Erythroblast (primary cell): ENCODE measurements around the gene CHST10.
A peak's percentile ranks its signal among the peaks of the same experiment; 100 is the strongest.
"Not testable (repeated sequence)": the region's sequence is repeated elsewhere in the genome, so short reads cannot be mapped to it uniquely, and the experiment has no call there.

Experiments
- DNase-seq, 2 experiments: peaks; one replicate each; lab custom pipeline; 2025; lab: John Stamatoyannopoulos, UW
- GATA1 ChIP-seq: IDR thresholded peaks from 2 replicates; pipeline ENCODE4 v1.6.1; 2011; ENCODE audit warnings: low read depth, mild to moderate bottlenecking, control low read depth, low read length, moderate library complexity
- POLR2A ChIP-seq: IDR thresholded peaks from 2 replicates; pipeline ENCODE4 v1.6.1; 2011; ENCODE audit warnings: mild to moderate bottlenecking, low read length

Gene CHST10

DNA sequence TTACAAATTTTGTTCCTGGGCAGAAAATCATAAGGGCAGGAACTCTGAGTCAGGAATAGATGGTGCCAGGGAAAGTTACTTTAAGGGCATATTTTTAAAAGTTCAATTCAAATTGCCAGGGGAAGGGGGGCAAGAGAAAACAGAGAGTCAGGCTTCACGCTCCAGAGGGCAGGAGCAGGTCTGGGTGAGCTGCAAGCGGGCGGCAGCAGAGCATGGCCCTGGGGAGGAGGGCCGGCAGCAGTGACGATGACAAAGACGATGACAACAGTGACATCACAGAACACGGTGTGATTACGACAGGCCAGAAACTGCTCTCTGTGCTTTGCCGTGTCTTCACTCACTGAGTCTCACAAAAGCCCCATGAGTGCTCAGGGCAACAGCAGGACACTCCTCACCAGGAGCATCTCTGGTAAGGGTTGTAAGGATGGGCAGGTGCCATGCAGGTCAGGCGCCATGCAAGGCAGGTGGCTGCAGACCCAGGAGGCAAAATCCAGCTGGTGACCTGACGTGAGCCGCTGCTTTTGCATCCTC is 23.3 kb downstream of the CHST10 start:
- no peak for DNase-seq
- no peak for TF ChIP-seq POLR2A
- no peak for TF ChIP-seq GATA1

DNA sequence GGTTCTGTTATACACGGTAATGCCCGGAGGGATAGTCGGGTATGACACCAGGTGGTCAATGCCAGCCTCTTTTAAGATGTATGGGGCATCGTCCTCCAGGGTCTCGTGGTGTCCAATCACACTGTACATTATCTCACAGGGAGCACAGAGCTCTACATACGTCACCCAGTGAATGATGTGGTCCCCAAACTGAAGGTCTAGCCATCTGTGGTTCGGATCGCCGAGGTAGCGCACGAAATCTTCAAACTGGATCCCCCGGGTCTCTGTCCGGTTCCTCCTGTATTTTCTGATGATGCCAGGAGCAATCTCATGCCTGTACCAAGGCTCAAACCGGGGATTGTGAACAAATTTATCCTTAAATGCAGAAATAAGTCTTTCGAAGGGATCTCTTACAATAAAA is 24.1 kb downstream of the CHST10 start:
- no peak for DNase-seq
- TF ChIP-seq GATA1 (no peak), POLR2A (no peak)

DNA sequence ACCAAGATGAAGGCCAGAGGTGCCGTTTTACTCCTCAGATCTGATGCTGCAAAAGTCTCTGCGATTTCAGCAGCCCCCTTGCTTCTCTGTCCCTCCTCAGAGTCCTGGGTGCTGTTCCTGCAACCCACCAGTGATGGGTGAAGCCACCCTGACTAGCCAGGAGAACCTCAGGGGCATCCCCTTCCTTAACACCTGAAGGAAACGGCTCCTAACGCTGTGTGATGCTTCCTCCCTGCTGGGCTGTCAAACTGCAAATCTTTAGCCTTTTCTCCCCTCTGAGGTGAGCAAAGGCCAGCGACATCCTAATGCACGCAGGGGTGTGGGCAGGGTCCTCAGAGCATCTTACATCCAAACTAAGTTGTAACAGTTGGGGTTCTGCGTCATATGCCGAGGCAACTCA is 24.8 kb downstream of the CHST10 start:
- DNase-seq: no peak
- no peak for TF ChIP-seq GATA1
- TF ChIP-seq POLR2A: no peak

DNA sequence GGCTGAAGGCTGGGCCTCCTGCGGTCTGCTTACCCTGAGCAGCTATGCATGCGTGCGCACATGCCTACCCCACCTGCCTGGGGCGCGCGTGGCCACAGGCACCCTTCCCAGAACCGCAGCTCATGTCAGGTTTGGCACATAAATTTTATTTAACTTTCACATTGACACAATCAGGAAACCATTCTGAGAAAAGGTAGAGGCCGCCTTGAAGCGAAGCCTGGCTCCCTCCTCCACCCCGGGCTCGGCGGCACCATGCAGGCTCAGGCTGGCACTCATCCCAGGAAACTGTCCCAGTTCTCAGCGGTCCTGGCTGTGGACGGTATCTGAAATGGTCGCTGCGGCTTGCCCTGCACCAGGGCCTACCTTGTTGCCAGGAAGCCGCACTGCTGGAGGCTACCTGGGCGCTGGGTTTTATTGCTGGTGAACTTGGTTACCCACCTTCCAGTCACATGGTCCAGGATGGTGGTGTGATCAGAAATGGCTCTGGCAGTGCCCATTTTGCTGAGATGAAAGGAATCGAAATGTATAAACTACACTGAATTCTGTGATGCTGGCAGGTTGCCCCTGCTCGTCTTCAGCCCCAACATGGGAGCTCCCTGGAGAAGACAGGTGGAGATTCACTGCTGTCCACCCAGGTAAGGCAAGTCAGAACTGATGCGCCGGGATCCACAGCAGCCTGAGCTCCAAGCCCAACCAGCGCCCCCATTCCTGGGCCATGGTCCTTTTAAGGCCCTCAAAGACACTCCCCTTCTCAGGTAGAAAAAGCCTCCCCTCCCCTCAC is 25.5 kb downstream of the CHST10 start:
- no peak for TF ChIP-seq POLR2A
- no peak for TF ChIP-seq GATA1
- no peak for DNase-seq

DNA sequence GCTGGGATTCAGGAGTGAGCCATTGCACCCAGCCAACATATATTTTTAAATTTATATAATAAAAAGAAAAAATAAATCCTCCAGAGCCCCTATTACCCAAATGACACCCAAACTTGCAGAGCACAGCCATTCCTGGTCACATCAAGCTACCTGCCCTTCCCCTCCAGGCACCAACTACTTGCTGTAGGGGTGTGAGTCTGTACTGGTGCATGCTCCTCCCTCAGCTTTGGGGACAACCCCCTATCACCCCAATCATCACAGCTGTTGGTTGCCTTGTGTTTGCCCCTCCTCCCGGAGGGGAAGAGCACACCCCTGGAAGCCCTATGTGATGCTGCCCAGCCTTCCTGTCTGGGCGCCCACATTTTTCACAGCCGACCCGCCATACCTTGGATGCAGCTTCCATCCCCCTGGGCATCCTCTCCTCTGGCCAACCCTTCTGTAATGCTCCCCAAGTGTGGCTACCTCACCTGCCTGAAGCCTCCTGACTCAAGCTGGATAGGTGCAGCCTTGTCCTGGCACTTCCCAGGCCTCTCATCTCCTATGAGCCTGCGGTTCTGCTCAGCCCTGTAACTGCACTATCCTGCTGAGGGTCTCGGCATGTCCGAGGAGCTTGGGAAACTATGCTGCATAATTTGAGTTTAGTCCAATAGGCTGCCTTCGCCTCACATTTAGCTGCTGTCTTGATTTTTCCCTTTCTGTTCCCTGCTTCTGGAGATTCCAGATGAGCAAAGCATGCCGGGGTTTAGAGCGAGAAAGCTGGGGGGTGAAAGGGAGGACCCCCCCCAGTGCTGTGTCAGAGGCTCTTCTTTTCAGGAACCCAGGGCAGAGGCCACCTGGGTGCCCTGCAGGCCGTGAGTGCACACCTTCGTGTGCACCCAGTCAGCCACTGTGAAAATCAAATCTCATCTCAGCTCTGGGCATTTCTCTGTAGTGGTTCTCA is 27.2 kb downstream of the CHST10 start:
- no peak for DNase-seq
- TF ChIP-seq GATA1 (no peak), POLR2A (no peak)

DNA sequence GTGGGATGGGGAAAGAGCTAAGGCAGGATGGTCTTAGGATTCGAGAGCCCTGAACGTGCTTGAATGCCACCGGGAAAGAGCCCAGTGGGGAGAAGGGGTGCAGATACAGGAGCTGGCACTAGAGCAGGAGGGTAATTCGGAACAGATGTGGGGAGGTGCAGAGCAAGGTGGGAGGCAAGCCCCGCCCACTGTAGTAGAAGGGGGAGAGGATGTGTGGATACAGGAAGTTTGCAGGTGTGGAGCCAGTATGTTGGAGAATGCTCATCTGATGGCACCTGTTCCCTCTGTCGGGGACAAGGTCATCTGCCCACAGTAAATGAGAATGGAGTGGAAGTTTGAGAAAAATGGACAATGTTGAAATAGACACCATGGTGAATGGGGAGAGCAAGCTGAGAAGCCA is 28.8 kb downstream of the CHST10 start:
- DNase-seq: no peak
- TF ChIP-seq GATA1 (no peak), POLR2A (no peak)

GRCh38 chr2:100383954-100384353 is 33.5 kb downstream of the CHST10 start:
- TF ChIP-seq POLR2A: no peak
- no peak for TF ChIP-seq GATA1
- DNase-seq: no peak

DNA sequence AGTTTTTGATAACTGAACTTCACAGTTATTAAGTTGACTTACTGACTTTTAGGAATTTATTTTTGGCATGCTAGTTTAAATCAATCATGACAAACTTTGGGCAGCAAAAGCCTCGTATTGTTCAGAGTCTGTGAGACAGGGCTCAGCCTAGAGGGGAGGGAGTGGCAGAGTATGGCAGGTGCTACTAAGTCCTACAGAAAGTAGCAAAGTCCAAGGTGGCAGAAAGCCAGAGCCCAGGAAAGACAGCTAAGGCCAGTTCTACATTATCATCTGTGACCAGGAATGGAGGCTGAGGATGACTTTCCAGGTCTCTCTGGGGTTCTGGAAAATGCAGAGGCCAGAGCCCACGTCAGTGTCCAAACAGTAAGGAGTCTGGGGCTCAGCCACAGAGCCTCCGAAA is 34.2 kb downstream of the CHST10 start:
- DNase-seq: no peak
- no peak for TF ChIP-seq GATA1
- no peak for TF ChIP-seq POLR2A

- TF ChIP-seq POLR2A: no peak
- TF ChIP-seq GATA1: no peak
- DNase-seq: peak; percentile 72 to 89
Observed at GRCh38 chr2:100381240-100381639, 36.2 kb downstream of the CHST10 start.

GRCh38 chr2:100380681-100381080 is 36.8 kb downstream of the CHST10 start:
- TF ChIP-seq POLR2A: no peak
- TF ChIP-seq GATA1: no peak
- DNase-seq: no peak

DNA sequence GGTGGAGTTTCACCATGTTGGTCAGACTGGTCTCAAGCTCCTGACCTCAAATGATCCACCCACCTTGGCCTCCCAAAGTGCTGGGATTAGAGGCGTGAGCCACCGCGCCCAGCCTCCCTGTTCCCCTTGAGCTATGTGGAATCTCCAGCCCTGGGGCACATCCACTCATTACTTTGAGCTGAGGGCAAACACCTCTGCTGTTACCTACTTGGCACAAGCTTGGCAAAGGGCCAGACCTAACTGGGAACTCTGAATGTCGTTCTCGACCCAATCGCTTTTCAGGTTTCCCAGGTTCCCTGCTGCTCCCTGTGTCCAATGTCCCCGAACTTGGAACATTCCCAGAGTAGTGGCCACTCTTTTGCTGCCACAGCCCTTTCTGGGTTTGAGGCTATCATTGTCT is 40.6 kb downstream of the CHST10 start:
- no peak for TF ChIP-seq POLR2A
- TF ChIP-seq GATA1: no peak
- no peak for DNase-seq

- no peak for DNase-seq
- no peak for TF ChIP-seq POLR2A
- TF ChIP-seq GATA1: no peak
Observed at GRCh38 chr2:100367163-100367562, 50.3 kb downstream of the CHST10 start.

GRCh38 chr2:100365434-100365833 is 52.0 kb downstream of the CHST10 start:
- TF ChIP-seq GATA1 (no peak), POLR2A (no peak)
- DNase-seq: no peak

DNA sequence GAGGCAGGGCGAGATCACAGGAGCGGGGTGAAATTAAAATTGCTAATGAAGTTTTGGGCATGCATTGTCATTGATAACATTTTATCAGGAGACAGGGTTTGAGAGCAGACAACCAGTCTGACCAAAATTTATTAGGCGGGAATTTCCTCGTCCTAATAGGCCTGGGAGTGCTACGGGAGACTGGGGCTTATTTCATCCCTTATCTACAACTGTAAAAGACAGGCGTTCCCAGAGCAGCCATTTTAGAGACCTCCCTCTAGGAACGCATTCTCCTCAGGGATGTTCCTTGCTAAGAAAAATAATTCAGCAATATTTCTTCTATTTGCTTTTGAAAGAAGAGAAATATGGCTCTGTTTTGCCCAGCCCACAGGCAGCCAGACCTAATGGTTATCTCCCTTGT is 55.2 kb downstream of the CHST10 start:
- not testable (repeated sequence) for DNase-seq

DNA sequence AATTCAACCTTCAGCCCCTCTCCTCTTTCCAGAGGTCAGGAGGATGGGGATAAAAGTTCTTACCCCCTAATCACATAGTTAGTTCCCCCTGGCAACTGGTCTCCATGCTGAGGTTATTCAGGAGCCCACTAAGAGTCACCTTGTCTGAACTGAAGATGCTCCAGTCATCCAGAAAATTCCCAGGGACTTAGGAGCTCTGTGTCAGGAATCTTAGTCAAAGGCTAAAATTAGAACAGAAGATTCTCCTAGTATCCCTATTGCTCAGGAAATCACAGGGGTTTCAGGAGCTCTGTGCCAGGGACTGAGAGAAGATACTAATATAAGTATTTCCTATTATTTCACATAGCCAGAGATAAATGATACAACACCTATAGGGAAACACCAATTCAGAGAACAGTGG is 57.9 kb downstream of the CHST10 start:
- DNase-seq: no peak
- no peak for TF ChIP-seq GATA1
- no peak for TF ChIP-seq POLR2A

GRCh38 chr2:100358554-100358953 is 58.9 kb downstream of the CHST10 start:
- TF ChIP-seq POLR2A (no peak), GATA1 (no peak)
- no peak for DNase-seq
